ENCODE results near the gene LRRC26.

Gene LRRC26

GRCh38 chr9:137199411-137200121 lies 29.7 kb upstream of the LRRC26 start:
- DNase-seq: no peak

GRCh38 chr9:137198902-137199283 lies 29.0 kb upstream of the LRRC26 start:
- no peak for DNase-seq

GRCh38 chr9:137198051-137198901 lies 28.4 kb upstream of the LRRC26 start:
- DNase-seq: peak in 7 of 56 donors; percentile 9 to 57 (median 27)

GRCh38 chr9:137195525-137196220 lies 25.8 kb upstream of the LRRC26 start:
- peak in 2 of 56 donors; percentile 29 to 32 for DNase-seq

- no peak for DNase-seq
Observed at GRCh38 chr9:137194909-137195308, 25.1 kb upstream of the LRRC26 start.

- DNase-seq: peak in 55 of 56 donors; percentile 45 to 97 (median 87)
Observed at GRCh38 chr9:137194388-137194787, 24.5 kb upstream of the LRRC26 start.

GRCh38 chr9:137193771-137194170 lies 23.9 kb upstream of the LRRC26 start:
- no peak for DNase-seq

- DNase-seq: no peak
Observed at GRCh38 chr9:137192859-137193258, 23.0 kb upstream of the LRRC26 start.

GRCh38 chr9:137192448-137192780 lies 22.6 kb upstream of the LRRC26 start:
- DNase-seq: no peak

- DNase-seq: peak in 48 of 56 donors; percentile 19 to 89 (median 66)
Observed at GRCh38 chr9:137191691-137192447, 22.0 kb upstream of the LRRC26 start.

- DNase-seq: no peak
Observed at GRCh38 chr9:137191245-137191644, 21.4 kb upstream of the LRRC26 start.

- DNase-seq: no peak
Observed at GRCh38 chr9:137190315-137190856, 20.5 kb upstream of the LRRC26 start.

GRCh38 chr9:137189297-137190295 lies 19.7 kb upstream of the LRRC26 start:
- DNase-seq: no peak

- DNase-seq: peak; percentile 50 to 96 (median 88)
Observed at GRCh38 chr9:137188490-137189296, 18.8 kb upstream of the LRRC26 start, which contains the start of the genes ANAPC2 and SSNA1. Gene ANAPC2, minus strand, starts transcription at chr9:137188560. Its CDS starts 28 bp downstream, at chr9:137188532. Gene SSNA1, plus strand, starts transcription at chr9:137188676. Its CDS starts 51 bp downstream, at chr9:137188727.

GRCh38 chr9:137188086-137188489 lies 18.2 kb upstream of the LRRC26 start:
- DNase-seq: no peak

- DNase-seq: no peak
Observed at GRCh38 chr9:137187386-137187785, 17.5 kb upstream of the LRRC26 start.

GRCh38 chr9:137186385-137186784 lies 16.5 kb upstream of the LRRC26 start:
- no peak for DNase-seq

GRCh38 chr9:137185921-137186320 lies 16.1 kb upstream of the LRRC26 start:
- DNase-seq: no peak
